Mucosa of rectum (tissue), 2 donors: Measurements from ENCODE around the gene B4GAT1.
"Not testable (repeated sequence)": the region's sequence is repeated elsewhere in the genome, so short reads cannot be mapped to it uniquely, and the experiment has no call there.

ENCODE experiments used
- H3K27ac ChIP-seq, 2 donors: one replicate each; pipeline ENCODE4 v1.7.0; 2013; ENCODE audit warnings: inconsistent platforms in 2 of 2, low read depth in 2 of 2, low read length in 2 of 2
- H3K27me3 ChIP-seq, 2 donors: one replicate each; pipeline ENCODE4 v1.7.0; 2013; ENCODE audit warnings: low read length in 2 of 2; ENCODE audit not compliant: control insufficient read depth in 2 of 2, insufficient read depth in 2 of 2
- H3K36me3 ChIP-seq, 2 donors: one replicate each; pipeline ENCODE4 v1.7.0; 2013; ENCODE audit warnings: low read length in 2 of 2; ENCODE audit not compliant: control insufficient read depth in 2 of 2, insufficient read depth in 2 of 2
- H3K4me1 ChIP-seq, 2 donors: one replicate each; pipeline ENCODE4 v1.7.0; 2013; ENCODE audit warnings: low read length in 2 of 2, mild to moderate bottlenecking in 1 of 2; ENCODE audit not compliant: control insufficient read depth in 2 of 2, insufficient read depth in 2 of 2
- H3K4me3 ChIP-seq, 2 donors: one replicate each; pipeline ENCODE4 v1.7.0; 2013; ENCODE audit warnings: low read length in 2 of 2
- H3K9ac ChIP-seq, 2 donors: one replicate each; pipeline ENCODE4 v1.7.0; 2013; ENCODE audit warnings: low read length in 2 of 2, low read depth in 1 of 2, mild to moderate bottlenecking in 1 of 2
- H3K9me3 ChIP-seq, 2 donors: one replicate each; pipeline ENCODE4 v1.7.0; 2013; ENCODE audit warnings: low read length in 2 of 2; ENCODE audit not compliant: control insufficient read depth in 2 of 2
- donor health status: healthy.
- donor health status: Normal muscosa, but diverticular disease.

Gene B4GAT1

DNA sequence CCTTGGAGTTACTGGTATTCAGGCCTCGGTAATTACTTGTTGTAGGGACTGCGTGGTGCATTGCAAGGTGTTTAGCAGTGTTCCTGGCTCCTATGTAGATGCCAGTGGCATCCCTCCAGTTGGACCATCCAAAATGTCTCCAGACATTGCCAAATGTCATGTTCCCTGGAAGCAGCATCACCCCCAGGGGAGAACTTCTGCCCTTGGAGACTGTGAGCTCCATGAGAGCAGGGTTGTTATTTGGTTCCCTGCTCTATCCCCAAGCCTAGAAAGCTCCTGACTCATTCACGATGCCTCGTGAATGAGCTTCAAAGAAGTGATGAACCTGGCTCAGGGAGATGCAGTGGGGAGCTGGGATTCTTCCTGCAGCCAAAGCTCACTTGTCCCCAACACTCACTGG, 25.8 kb downstream of the B4GAT1 start:
- Histone ChIP-seq H3K4me3 (no peak overlapping the region), H3K9me3 (no peaks in the 10 kb centered on the region), H3K4me1 (peaks cover 9% of the 10 kb centered on the region in 2 donors), H3K27ac (no peak overlapping the region), H3K27me3 (no peaks in the 10 kb centered on the region), H3K9ac (no peak overlapping the region), H3K36me3 (no peaks in the 10 kb centered on the region)

DNA sequence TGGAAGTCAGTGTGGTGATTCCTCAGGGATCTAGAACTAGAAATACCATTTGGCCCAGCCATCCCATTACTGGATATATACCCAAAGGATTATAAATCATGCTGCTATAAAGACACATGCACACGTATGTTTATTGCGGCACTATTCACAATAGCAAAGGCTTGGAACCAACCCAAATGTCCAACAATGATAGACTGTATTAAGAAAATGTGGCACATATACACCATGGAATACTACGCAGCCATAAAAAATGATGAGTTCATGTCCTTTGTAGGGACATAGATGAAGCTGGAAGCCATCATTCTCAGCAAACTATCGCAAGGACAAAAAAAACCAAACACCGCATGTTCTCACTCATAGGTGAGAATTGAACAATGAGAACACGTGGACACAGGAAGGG, 26.7 kb downstream of the B4GAT1 start:
- not testable (repeated sequence) for H3K27me3 ChIP-seq, H3K4me1 ChIP-seq, H3K36me3 ChIP-seq, H3K9ac ChIP-seq, H3K4me3 ChIP-seq, H3K9me3 ChIP-seq, H3K27ac ChIP-seq

DNA sequence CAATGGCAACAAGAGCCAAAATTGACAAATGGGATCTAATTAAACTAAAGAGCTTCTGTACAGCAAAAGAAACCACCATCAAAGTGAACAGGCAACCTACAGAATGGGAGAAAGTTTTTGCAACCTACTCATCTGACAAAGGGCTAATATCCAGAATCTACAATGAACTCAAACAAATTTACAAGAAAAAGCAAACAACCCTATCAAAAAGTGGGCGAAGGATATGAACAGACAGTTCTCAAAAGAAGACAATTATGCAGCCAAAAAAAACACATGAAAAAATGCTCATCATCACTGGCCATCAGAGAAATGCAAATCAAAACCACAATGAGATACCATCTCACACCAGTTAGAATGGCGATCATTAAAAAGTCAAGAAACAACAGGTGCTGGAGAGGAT, 27.1 kb downstream of the B4GAT1 start:
- peaks cover 9 to 11% of the 10 kb centered on the region in 2 donors for H3K4me1 ChIP-seq

DNA sequence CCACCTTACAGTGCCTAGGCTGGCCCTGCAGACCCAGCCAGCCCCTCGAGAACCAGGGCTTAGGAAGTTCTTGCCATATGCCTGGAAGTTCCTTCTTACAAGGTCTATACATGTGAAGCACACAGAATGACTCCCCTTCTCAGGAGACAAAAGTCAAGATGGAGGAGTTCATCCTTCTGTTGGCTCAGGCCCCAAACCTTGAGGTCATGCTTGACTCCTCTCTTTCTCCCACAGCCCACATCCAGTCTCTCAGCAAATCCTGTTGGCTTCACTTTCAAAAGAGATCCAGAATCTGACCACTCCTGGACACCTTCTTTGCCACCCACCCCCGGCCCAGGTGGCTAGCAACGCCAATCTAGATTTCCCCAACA, 28.8 kb downstream of the B4GAT1 start:
- Histone ChIP-seq H3K27ac (peak overlapping the region; percentile 21 to 84), H3K27me3 (no peaks in the 10 kb centered on the region), H3K9ac (no peak overlapping the region), H3K36me3 (no peaks in the 10 kb centered on the region), H3K9me3 (no peaks in the 10 kb centered on the region), H3K4me3 (no peak overlapping the region), H3K4me1 (peaks cover 9 to 21% of the 10 kb centered on the region in 2 donors)

More for the DNA sequence above, 27.1 kb downstream of the B4GAT1 start:
- H3K9me3 ChIP-seq, H3K27ac ChIP-seq, H3K4me3 ChIP-seq, H3K9ac ChIP-seq, H3K36me3 ChIP-seq, H3K27me3 ChIP-seq: not testable (repeated sequence)

DNA sequence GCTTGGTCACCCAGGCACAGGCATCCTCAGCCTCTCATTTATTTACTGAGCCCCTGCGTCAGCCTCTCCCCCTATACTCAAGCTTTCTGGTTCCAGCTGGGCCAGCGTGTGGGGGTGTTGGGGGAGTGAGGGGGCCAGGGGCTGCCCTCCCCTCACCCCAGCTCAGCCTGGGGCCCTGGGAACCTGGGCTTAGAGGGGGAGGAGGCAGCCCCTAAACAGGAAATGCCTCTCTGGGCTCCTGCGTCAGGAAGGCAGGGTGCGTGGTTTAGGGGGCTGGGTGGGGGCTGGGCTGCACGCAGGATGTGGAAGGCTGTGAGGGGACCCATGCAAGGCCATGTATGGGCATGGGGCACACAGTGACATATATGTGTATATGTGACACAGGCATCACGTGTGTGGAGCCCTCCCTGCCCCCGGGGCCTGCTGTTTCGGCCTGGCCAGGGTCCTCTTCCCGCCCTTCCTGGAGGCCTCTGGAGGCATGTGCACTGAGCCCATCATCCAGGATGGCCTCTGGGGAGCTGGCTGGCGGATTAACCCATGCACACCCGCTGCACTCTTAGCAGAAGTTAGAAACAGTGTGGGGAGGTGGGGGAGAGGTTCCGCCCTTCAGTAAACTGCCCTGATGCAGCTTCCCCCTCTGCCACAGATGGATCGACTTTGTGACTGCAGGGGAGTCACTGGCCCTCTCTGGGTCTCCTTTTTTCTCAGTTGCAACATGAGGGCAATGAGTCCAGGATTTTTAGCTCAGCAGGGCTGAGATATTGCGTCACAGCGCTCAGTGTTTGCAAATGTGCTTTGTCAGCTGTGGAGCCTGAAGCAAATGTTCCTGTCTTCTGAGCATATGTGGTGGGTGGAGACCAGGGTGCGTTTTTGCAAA, 29.5 kb downstream of the B4GAT1 start:
- no peaks in the 10 kb centered on the region for H3K36me3 ChIP-seq
- no peaks in the 10 kb centered on the region for H3K27me3 ChIP-seq
- peak overlapping the region; percentile 66 to 84 for H3K27ac ChIP-seq
- H3K9ac ChIP-seq = no peak overlapping the region
- no peaks in the 10 kb centered on the region for H3K9me3 ChIP-seq
- H3K4me3 ChIP-seq = peak overlapping the region in 1 of 2 donors; percentile 43
- H3K4me1 ChIP-seq = peaks cover 13 to 26% of the 10 kb centered on the region in 2 donors

DNA sequence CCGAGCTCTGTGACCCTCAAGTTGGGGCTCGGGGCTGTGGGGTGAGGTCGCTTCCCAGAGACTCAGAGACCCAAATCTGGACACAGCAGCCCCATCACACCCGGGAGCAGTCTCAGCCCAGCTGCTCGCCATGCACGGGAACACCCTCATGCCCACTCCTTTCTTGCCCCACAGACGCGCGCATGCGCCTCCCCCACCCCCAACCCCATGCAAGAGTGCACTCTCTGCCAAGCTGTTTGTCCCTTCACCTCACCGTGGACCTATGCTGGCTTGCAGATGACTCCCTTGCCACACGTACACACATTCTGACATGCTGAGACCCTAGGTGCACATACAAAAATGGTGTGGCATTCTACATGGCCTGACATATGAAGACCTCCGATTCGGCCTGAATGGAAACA, 30.1 kb downstream of the B4GAT1 start:
- Histone ChIP-seq H3K9ac (peak overlapping the region in 1 of 2 donors; percentile 32), H3K9me3 (no peaks in the 10 kb centered on the region), H3K36me3 (no peaks in the 10 kb centered on the region), H3K27me3 (no peaks in the 10 kb centered on the region), H3K4me1 (peaks cover 13 to 26% of the 10 kb centered on the region in 2 donors), H3K4me3 (peak overlapping the region in 1 of 2 donors; percentile 43), H3K27ac (peak overlapping the region; percentile 66 to 84)

DNA sequence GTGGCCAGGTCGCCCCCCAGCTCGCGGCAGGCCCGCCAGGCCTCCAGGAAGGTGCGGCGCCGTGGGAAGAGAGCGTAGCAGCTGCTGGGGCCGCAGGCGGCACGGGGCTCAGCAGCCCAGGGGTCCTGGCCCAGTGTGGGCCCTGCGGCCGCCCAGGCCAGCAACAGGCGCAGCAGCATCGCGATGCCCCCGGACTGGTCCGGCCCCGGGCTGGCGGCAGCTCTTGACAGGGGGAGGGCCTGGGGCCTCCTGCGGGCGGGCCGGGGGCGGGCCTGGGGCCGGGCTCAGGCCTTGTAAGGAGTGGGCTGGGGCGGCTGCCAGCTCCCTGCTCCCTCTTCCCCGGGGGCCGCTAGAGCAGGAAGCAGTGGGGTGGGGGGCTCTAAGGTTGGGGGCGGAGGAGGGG, 30.6 kb downstream of the B4GAT1 start, which contains the start of gene CD248:
Gene CD248, minus strand, starts transcription at position 196 of the 403 bp plus-strand sequence. Its CDS starts 17 bp downstream, at position 179.
- Histone ChIP-seq H3K4me3 (peak within 1 kb of the TSS; percentile 45 to 65), H3K27me3 (no peaks in the 10 kb centered on the region), H3K4me1 (peaks cover 13 to 29% of the 10 kb centered on the region in 2 donors), H3K36me3 (no peaks in the 10 kb centered on the region), H3K9ac (peak within 1 kb of the TSS; percentile 29 to 32), H3K27ac (peak within 1 kb of the TSS; percentile 66 to 84), H3K9me3 (no peaks in the 10 kb centered on the region)

DNA sequence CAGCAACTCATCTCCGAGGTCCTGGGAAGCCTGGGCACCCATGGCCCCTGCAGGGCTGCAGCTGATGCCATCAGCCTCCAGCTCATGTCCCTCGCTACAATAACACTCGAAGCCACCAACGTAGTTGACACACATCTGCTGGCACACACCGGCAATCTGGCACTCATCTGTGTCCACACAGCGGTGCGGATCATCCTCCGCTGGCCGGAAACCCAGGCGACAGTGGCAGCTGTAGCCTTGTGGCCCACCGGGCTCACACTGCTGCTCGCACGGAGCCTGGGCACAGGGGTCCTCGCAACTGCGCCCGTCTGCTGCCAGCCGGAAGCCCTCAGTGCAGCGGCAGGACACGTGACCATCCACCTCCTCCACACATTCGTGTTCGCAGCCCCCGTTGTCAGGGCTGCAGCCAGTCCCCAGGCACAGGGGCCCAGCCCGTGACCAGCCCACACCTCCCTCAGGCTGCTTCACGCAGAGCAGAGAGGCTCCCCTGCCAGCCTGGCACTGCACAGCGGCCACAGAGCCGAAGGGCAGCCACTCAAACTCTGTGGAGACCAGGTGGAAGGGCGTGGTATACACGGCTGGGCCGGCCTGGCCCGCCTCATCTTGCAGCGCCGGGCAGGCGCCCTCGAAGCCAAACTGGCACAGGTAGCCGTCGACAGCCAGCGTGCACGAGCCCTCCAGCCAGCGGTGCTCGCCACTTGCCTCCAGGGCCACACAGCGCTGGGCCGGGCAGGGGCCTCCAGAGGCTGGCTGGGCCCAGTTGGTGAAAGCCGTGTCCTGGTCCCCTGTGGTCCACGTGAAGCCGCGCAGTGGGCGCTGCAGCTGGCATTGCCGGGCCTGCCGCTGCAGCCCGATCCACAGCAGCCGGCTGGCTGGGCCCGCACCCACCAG, 31.3 kb downstream of the B4GAT1 start:
- Histone ChIP-seq H3K27ac (peak overlapping the region in 1 of 2 donors; percentile 84), H3K4me3 (peak overlapping the region; percentile 45 to 65), H3K36me3 (no peaks in the 10 kb centered on the region), H3K27me3 (no peaks in the 10 kb centered on the region), H3K4me1 (peaks cover 13 to 30% of the 10 kb centered on the region in 2 donors), H3K9me3 (no peaks in the 10 kb centered on the region), H3K9ac (peak overlapping the region in 1 of 2 donors; percentile 29)

DNA sequence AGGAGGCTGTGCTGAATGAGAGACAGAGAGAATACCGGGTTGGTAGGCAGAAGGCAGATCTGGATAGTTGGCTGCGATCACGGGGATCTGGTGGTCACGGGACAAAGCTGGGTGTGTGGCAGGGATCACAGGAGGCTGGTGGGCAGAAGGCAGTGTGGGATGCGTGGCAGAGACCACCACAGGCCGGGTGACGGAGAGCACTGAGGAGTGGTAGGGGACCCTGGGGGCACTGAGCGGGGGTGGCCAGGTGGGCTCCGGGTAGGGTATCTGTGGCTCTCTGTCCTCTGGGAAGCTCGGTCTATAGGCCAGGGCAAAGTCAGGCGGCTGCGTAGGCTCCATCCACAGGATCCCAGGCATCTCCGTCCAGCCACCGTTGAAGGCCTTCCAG, 31.9 kb downstream of the B4GAT1 start:
- Histone ChIP-seq H3K27me3 (no peaks in the 10 kb centered on the region), H3K4me1 (peaks cover 13 to 30% of the 10 kb centered on the region in 2 donors), H3K9me3 (no peaks in the 10 kb centered on the region), H3K4me3 (peak overlapping the region; percentile 45 to 65), H3K9ac (no peak overlapping the region), H3K36me3 (no peaks in the 10 kb centered on the region), H3K27ac (no peak overlapping the region)
